ENCODE data around the gene SPACDR. TPM values are rescaled to one million over a fixed set of nuclear protein-coding genes. Genes with fewer than 3 reads are reported as not detected.

SPACDR gene
- total RNA-seq, result 1 to 10 TPM; 2.3 to 4.1 (median 3.9) TPM
- total RNA-seq (2013), result 0.79 TPM

- no peak within 1 kb of the TSS for H3K4me3 ChIP-seq (ENCODE audit: low read length)
- peaks cover 3% of the 10 kb centered on the region for H3K4me1 ChIP-seq (ENCODE audit: control insufficient read depth, insufficient read depth, low read length)
- no peaks in the 10 kb centered on the region for H3K36me3 Mint-ChIP-seq
- H3K9me3 Mint-ChIP-seq, result no peaks in the 10 kb centered on the region
- intact Hi-C loops (cut with micrococcal nuclease), result no loop called here
- peaks cover 46% of the 10 kb centered on the region for H3K36me3 ChIP-seq (ENCODE audit: control insufficient read depth, insufficient read depth, low read length)
- no peak within 1 kb of the TSS for H3K4me3 Mint-ChIP-seq
- TF ChIP-seq CTCF (IDR thresholded peaks at IDR 0.05), result no peak
- ATAC-seq (no peak), DNase-seq (no peak)
- no peaks in the 10 kb centered on the region for H3K27me3 ChIP-seq (ENCODE audit: control insufficient read depth, insufficient read depth, low read length)
- H3K4me1 Mint-ChIP-seq, result peaks cover 0 to 13% of the 10 kb centered on the region in 2 donors
- WGBS (ENCODE audit: insufficient coverage), result 97% methylated on average over 6 of the region's 7 CpGs
- no peak within 1 kb of the TSS for H3K27ac ChIP-seq (ENCODE audit: low read length)
- no peak within 1 kb of the TSS for H3K27ac Mint-ChIP-seq
- H3K27me3 Mint-ChIP-seq (ENCODE audit: low read depth in 2 of 2), result no peaks in the 10 kb centered on the region
- no peaks in the 10 kb centered on the region for H3K9me3 ChIP-seq (ENCODE audit: control insufficient read depth, insufficient read depth, low read length)
Measured at GRCh38 chr7:100464210-100464660, at the start of gene SPACDR. SPACDR (minus strand) TSS chr7:100464260; CDS start chr7:100464025, 235 bp downstream.

GRCh38 chr7:100513212-100513810 is 49.3 kb upstream of the SPACDR start:
- peaks cover 27 to 34% of the 10 kb centered on the region in 2 donors for H3K27me3 Mint-ChIP-seq (ENCODE audit: low read depth in 2 of 2)
- DNase-seq (no peak), ATAC-seq (no peak)
- no peak overlapping the region for H3K4me3 Mint-ChIP-seq
- peaks cover 25% of the 10 kb centered on the region for H3K4me1 ChIP-seq (ENCODE audit: control insufficient read depth, insufficient read depth, low read length)
- H3K4me1 Mint-ChIP-seq, result peaks cover 15 to 21% of the 10 kb centered on the region in 2 donors
- no peaks in the 10 kb centered on the region for H3K27me3 ChIP-seq (ENCODE audit: control insufficient read depth, insufficient read depth, low read length)
- intact Hi-C loops (cut with micrococcal nuclease), result no loop called here
- no peaks in the 10 kb centered on the region for H3K36me3 ChIP-seq (ENCODE audit: control insufficient read depth, insufficient read depth, low read length)
- H3K36me3 Mint-ChIP-seq, result no peaks in the 10 kb centered on the region
- H3K27ac ChIP-seq (ENCODE audit: low read length), result no peak overlapping the region
- H3K9me3 Mint-ChIP-seq, result no peaks in the 10 kb centered on the region
- no peak overlapping the region for H3K27ac Mint-ChIP-seq
- no peak for TF ChIP-seq CTCF (IDR thresholded peaks at IDR 0.05)
- no peak overlapping the region for H3K4me3 ChIP-seq (ENCODE audit: low read length)
- 83% methylated on average over 9 of the region's 9 CpGs for WGBS (ENCODE audit: insufficient coverage)
- H3K9me3 ChIP-seq (ENCODE audit: control insufficient read depth, insufficient read depth, low read length), result no peaks in the 10 kb centered on the region

- intact Hi-C loops (cut with micrococcal nuclease), result no loop called here
- no peak overlapping the region for H3K27ac Mint-ChIP-seq
- peaks cover 0 to 6% of the 10 kb centered on the region in 2 donors for H3K4me1 Mint-ChIP-seq
- Histone ChIP-seq H3K4me3 (ENCODE audit: low read length) (no peak overlapping the region), H3K36me3 (ENCODE audit: control insufficient read depth, insufficient read depth, low read length) (no peaks in the 10 kb centered on the region), H3K4me1 (ENCODE audit: control insufficient read depth, insufficient read depth, low read length) (peaks cover 5% of the 10 kb centered on the region), H3K9me3 (ENCODE audit: control insufficient read depth, insufficient read depth, low read length) (no peaks in the 10 kb centered on the region), H3K27me3 (ENCODE audit: control insufficient read depth, insufficient read depth, low read length) (no peaks in the 10 kb centered on the region), H3K27ac (ENCODE audit: low read length) (no peak overlapping the region)
- peaks cover 30 to 41% of the 10 kb centered on the region in 2 donors for H3K27me3 Mint-ChIP-seq (ENCODE audit: low read depth in 2 of 2)
- H3K4me3 Mint-ChIP-seq, result no peak overlapping the region
- ATAC-seq (no peak), DNase-seq (no peak)
- 97% methylated on average over 8 of the region's 9 CpGs for WGBS (ENCODE audit: insufficient coverage)
- H3K9me3 Mint-ChIP-seq, result no peaks in the 10 kb centered on the region
- TF ChIP-seq CTCF (IDR thresholded peaks at IDR 0.05), result no peak
- no peaks in the 10 kb centered on the region for H3K36me3 Mint-ChIP-seq
Measured at GRCh38 chr7:100510437-100511239, 46.6 kb upstream of the SPACDR start.
